HG02642 (cell line): ENCODE results near the gene AOPEP.

Source experiments
- ATAC-seq: cut with Tn5 transposase; IDR thresholded peaks from one replicate; pipeline ENCODE4 v1.9.1; 2021; ENCODE audit warnings: mild to moderate bottlenecking; ENCODE audit not compliant: unreplicated experiment, poor library complexity

Gene AOPEP

GRCh38 chr9:95084254-95084934 lies 357.9 kb downstream of the AOPEP start:
- ATAC-seq, result no peak

DNA sequence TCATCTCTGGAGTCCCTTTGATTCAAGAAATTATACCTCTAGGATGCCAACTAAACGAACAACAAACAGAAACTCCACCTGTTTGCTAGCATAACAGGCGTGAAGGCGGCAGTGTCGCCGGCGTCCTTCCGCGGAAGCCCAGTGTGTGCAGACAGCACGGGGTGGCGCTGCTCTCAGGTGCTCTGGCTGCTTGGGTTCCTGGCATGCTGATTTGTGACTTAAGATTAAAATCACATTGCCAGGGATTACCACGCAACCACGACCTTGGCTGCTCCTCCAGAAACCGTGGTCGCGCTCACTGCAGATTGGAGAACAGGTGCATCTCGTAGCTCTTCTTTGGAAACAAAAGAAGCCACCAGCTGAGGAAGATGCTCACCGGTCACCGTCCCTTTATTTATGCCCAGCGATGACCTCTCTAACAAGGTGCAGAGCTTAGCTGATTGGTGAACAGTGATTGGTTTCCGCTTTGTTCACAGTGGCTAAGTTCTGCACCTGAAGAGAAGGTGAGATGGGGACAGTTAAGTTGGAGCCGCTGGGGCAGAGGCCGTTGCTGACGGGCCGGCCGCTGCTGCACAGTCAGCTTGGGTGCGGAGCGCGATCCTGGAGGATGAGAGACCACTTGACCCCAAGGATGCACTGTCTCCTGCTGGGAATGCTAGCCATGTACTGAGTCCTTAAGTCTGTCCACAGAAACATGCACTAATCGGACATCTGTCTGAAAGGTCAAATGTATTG lies 358.7 kb downstream of the AOPEP start:
- no peak for ATAC-seq

GRCh38 chr9:95085861-95086563 lies 359.5 kb downstream of the AOPEP start:
- ATAC-seq, result no peak

DNA sequence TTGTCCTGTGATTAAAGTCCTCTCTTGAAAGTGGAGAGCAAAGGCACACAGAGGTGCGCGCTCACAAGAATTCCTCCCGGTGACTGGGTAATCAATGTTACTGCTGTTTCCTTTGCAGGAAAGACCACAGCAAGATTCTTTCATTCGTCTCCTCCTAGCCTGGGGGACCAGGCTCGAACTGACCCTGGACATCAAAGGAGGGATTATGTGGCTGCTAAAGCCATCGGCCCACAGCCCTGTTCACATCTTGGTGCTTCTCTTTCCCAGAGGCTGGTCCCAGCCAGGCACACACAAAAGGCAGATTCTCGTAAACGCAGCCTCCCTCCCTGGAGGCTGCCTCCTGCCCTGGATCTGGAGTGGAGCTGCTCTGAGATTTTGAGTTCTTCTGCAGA lies 360.1 kb downstream of the AOPEP start:
- ATAC-seq, result no peak

- ATAC-seq, result no peak
Observed at GRCh38 chr9:95087659-95088242, 361.3 kb downstream of the AOPEP start.

DNA sequence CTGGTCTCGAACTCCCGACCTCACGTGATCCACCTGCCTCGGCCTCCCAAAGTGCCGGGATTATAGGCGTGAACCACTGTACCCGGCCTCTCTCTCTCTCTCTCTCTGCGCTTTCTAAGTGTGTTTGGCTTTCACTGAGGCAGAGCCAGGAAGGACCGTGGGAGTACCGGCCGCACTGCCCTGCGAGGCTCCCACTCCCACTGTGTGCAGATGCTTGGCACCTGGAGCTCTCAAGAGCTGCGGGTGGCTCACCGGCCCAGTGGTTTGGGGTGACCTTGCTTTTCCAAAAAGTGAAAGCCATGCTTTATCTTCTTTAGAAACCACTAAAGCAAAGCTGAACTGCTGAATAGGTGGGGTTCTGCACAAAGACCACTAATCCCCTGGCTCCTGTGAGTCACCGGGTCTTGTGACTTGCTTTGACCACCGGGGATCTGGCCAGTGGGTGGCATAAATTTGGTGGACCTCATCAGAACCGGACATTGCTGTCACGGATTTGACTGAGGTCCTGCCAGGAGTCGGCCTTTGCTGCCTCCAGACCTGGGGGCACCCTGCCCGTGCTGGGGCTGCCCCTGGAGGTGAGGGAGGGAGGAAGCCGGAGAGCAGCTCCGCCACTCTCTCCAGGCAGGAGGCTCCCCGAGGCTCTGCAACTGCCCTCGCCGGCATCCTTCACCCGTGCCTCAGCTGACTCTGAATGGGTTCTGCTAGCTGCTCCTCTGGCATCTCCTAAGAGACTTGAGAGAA lies 362.1 kb downstream of the AOPEP start:
- ATAC-seq, result no peak

DNA sequence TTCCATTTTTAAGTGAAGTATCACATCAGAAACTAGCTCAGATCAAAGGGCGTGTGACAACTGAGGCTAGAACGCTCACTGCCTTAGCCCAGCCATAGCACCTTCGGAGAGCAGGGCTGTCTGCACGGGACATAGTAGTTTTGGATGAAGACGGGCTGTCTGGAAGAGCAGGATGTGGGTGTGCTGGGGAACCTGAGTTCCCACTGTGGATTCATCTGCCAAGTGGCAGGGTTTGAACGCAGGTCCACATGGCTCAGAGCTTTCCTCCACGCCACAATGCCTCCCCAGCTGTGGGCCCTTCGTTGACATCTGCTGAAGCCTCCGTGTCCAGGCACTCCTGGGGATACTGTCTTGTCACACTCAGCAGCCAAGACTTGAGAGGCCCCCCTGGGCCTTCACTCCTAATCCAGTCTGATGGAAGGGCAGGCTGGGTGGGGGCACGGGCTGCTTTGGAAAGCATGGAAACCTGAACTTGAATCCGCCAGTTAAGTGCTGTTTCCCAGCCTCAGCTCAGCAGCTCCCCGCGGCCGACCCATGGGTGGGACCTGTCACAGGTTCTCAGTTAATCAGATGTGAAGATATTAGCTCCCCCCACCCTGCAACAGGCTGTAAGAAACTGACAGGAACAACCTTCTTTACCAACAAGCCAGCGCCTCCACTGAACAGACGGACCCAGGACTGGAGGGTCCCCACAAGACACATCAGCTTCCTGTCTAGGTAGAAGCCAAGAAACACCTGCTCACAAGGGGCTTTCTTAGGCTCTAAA lies 362.9 kb downstream of the AOPEP start:
- no peak for ATAC-seq

DNA sequence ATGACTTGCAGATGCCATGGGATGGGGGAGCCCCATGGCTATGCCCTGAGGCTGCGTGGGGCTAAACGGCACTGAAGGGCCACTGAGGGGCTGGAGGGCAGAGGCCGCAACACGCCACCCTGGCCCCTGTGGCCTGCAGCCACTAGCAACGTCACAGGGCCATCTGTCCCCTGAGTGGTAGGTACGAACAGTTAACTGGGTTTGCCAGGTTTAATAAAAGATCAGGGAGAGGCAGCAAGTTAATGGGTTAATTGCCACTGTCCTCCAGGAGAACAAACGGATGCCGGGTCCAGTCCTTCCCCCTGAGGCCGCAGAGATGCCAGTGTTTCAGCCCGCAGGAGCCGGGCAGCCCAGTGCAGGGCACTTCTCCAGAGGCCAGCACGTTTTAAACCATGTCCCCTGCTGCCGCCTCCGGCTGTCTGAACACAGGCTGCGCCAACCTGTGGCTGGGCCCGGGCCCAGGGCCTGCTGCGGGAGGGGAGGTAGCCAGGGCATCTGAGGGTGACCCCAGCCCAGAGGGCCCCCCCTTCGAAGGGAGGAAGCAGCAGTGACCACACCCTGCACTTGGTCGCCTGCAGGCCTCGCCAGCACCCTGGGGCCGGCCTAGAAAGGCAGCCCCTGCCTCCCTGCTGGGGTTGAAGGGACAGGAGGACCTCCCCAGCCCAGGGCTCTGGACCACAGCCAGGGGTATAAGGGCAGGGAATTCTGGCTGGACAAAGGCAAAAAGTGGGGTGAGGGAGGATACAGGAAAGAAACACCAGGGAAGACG lies 363.7 kb downstream of the AOPEP start:
- ATAC-seq, result no peak

DNA sequence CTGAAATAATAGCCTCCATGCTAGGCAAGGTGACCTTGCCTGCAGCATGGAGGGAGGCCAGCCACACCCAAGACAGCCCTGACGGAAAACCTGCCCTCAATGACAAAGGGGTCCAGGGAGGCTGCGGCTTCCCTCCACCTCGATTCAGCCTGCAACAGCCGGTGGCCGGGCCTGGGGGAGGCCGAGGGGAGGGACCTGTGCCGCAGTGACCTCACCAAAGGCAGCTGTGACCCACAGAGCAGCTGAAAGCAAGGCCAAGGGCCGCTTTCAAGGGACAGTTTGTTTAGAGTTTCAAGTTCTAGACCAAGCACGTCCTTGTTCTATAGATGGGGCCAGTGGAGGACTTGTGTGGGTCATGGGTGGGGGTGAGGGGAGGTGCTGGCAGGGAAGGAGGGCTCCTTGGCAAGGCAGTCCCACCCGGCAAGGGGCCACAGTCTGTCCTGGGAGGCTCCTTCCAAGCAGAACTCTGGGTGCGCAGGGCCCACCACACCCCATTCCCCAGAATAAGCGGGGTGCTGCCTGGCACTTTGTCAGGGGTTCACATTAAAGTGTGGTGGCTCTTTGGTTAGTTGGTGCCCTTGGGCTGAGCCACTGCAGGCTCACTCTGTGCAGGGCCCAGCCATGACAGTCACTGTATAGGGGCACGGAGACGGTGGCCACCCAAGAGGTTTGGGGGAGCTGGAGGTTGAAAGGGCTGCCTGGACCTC lies 364.5 kb downstream of the AOPEP start:
- no peak for ATAC-seq

GRCh38 chr9:95091601-95092261 lies 365.2 kb downstream of the AOPEP start:
- no peak for ATAC-seq

GRCh38 chr9:95092262-95093072 lies 366.0 kb downstream of the AOPEP start:
- no peak for ATAC-seq

GRCh38 chr9:95093586-95093985 lies 367.1 kb downstream of the AOPEP start:
- no peak for ATAC-seq

- no peak for ATAC-seq
Observed at GRCh38 chr9:95094002-95094401, 367.5 kb downstream of the AOPEP start.

GRCh38 chr9:95095641-95096355 lies 369.3 kb downstream of the AOPEP start:
- no peak for ATAC-seq

DNA sequence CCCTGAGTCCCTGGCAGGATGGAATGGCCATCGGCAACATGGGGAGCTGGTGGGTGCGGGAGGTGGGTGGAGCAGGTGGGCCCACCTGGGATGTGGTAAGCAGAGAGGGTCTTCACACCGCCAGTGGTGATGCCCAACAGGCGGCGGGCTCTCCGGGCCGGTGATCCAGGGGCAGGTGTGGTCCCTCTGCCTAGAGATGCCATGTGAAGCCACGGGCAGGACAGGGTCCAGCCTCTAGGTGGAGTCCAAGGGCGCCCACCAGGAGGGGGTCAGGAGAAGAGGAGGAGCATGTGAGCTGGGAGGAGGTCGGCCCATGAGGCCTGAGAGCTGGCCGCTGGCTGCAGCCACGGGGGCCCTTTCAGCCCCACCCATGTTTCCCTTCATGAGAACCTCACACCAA lies 369.9 kb downstream of the AOPEP start:
- no peak for ATAC-seq

- ATAC-seq, result no peak
Observed at GRCh38 chr9:95096807-95097206, 370.3 kb downstream of the AOPEP start.
